GM19438 (cell line): ENCODE measurements around the gene PTRHD1.
"Not testable (repeated sequence)": the region's sequence is repeated elsewhere in the genome, so short reads cannot be mapped to it uniquely, and the experiment has no call there.

Experiments
- ATAC-seq: cut with Tn5 transposase; IDR thresholded peaks from one replicate; pipeline ENCODE4 v1.9.1; 2021; ENCODE audit warnings: low read depth; ENCODE audit not compliant: unreplicated experiment

Gene PTRHD1

DNA sequence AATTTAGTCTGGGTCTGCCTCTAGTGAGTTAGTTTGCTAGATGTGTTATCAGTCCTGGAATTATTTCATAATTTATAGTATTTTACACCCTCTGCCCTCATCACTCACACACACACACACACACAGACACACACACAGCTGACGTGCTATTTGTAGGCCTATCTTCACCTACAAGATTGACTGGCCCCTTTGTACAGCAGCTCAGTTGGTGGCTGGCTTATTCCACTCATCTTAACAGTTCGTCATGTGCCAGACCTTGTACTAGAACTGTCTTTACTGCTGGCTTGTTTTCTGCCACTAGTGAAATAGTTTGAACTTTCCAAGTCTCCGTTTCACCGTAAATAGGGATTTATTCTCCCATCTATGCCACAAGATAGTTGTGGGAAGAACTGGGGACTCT lies 21.3 kb upstream of the PTRHD1 start:
- no peak for ATAC-seq

GRCh38 chr2:24813691-24814137 lies 20.5 kb upstream of the PTRHD1 start:
- ATAC-seq = no peak

GRCh38 chr2:24809316-24810007 lies 16.3 kb upstream of the PTRHD1 start:
- ATAC-seq = no peak

- ATAC-seq = no peak
These were observed 13.5 kb upstream of the PTRHD1 start for GRCh38 chr2:24806661-24807036.

- not testable (repeated sequence) for ATAC-seq
These were observed 12.8 kb upstream of the PTRHD1 start for GRCh38 chr2:24805811-24806660.

GRCh38 chr2:24800487-24800886 lies 7.3 kb upstream of the PTRHD1 start:
- ATAC-seq = not testable (repeated sequence)

- no peak for ATAC-seq
These were observed 4.5 kb upstream of the PTRHD1 start for GRCh38 chr2:24797644-24798043.

GRCh38 chr2:24793761-24794435 lies 707 bp upstream of the PTRHD1 start:
- ATAC-seq = no peak

- no peak for ATAC-seq
These were observed 683 bp downstream of the PTRHD1 start for GRCh38 chr2:24792542-24792873.

DNA sequence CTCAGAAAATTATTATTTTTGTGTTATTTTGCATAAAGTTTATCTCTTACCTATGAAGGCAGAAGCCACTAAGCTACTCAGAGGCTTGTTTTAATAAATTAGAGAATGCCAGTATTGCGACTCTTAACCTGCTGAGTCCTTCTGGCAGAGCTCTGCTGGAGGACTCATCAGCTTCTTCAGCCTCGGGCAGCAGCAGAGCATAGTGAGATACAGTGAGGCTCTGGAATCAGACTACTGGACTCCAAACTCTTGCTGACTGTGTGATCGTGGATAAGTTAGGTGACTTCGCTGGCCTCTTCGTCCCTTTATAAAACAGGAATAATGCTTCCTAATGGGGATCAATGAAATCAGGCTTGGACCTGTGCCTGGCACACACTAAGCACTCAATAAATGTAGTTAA lies 1.7 kb downstream of the PTRHD1 start:
- no peak for ATAC-seq

DNA sequence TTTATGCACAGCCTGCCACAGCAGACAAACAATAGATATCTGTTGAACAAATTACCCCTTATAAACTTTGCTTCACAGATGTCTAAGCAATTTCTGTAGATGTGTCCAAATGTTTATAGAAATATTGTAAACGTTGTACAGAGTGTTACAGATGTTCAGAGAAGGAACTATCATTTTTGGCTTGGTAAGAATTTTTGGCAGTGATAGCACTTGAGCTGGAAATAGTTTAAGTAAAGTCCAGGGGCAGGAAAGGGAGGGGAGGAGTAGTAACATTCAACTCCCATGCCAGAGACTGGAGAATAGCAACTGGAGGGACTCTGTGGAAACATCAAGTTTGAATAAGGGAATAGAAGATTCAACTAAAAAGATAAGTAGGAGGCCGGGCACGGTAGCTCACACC lies 4.4 kb downstream of the PTRHD1 start:
- no peak for ATAC-seq

DNA sequence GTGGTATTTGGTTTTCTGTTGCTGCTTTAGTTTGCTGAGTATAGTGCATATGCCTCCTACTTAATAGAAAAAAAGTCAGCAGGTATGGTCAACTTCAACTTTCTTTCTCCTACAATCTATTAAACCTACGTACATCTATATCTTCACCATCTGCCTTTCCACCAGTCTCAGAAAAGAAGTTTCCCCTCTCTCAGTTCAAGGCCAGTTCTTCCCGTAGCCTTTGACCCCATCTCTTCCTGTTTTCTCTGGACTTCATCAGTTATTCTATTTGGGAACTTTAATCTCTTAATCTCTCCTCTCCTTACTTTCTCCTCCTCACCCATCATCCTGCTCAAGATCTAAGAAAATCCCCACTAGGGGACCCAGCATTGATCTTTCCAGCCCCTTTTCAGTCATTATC lies 5.7 kb downstream of the PTRHD1 start:
- no peak for ATAC-seq

- peak; percentile 81 for ATAC-seq
These were observed 7.4 kb downstream of the PTRHD1 start for GRCh38 chr2:24785671-24786321.

- ATAC-seq = no peak
These were observed 9.6 kb downstream of the PTRHD1 start for GRCh38 chr2:24783641-24784040.

DNA sequence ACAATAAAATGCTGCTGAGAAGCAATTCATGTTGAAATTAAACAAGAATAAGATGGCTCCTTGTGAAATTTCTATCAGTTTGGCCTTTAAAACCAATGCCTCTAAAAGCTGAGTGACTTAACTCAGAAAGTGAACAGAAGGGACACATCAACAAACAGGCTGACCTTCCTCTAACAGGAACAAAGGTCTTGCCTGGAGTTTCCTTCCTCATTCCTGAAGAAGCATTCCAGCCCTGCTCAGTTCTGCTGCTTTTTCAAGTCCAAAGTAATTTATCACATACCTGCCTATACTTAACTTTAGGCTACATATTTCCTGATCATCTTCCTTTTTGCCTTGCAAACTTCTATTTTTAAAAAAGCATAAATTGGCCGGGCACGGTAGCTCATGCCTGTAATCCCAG lies 14.1 kb downstream of the PTRHD1 start:
- no peak for ATAC-seq

GRCh38 chr2:24774373-24774772 lies 18.8 kb downstream of the PTRHD1 start:
- no peak for ATAC-seq

DNA sequence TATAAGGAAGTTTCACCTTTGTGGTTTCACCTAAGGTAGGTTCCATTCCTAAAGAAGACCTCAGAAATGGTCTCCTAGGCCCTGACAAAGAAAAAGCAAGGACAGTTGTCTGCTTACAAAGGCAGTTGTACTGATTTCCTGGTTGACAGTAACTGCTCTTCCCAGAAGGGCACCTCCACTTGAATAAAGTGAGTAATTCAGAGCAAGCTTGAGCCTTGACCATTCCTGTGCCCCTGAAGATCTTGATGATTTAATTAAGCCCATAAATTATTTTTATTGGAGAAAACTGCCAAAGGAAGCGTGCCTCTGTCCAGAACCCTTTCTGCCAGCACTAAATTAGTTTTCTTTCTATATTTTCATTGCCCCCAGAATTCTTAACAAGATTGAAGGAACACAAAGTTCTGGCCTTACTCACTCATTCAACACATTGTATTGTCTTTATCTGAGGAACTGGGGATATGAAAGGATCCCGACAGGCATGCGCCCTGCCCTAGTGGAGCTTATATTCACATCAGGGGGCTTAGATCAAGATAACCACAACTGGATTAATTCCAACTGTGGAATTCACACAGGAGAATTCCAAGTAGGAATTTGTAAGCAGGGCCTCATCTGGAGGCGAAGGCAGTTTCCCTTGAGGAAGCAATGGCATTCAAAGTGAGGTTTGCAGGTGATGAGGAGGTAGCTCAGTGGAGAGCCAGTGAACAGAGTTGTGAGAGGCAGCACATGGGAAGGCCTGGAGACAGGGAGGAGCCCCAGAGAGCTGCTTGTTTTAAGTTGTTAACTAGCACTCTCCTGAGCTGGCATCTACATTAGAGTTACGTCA lies 21.2 kb downstream of the PTRHD1 start:
- ATAC-seq = no peak

- no peak for ATAC-seq
These were observed 22.1 kb downstream of the PTRHD1 start for GRCh38 chr2:24771061-24771460.

- ATAC-seq = no peak
These were observed 24.6 kb downstream of the PTRHD1 start for GRCh38 chr2:24768601-24769000.

DNA sequence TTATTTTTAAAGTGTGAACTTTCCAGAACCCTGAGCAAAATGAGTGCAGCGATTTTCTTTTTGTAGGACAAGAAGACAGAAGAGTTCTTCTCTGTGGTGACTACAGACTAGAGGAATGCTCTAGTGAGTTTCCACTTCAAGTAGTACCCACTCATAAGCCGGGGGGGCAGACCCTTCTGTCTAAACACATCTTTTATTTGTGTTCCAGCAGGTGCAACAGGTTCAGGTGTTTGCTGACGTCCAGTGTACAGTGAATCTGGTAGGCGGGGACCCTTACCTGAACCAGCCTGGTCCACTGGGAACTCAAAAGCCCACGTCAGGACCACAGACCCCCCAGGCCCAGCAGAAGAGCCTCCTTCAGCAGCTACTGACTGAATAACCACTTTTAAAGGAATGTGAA lies 25.2 kb downstream of the PTRHD1 start:
- ATAC-seq = no peak
